ENCODE results near the gene PGAP1. TPM values are rescaled to one million over a fixed set of nuclear protein-coding genes. Genes with fewer than 3 reads are reported as not detected.

The PGAP1 gene
- total RNA-seq, 1 experiment from 2014 or later, result 7.4 TPM

GRCh38 chr2:196873511-196873910 is 53.0 kb downstream of the PGAP1 start:
- Mint-ChIP-seq H3K4me3 (ENCODE audit: unreplicated experiment) (no peak overlapping the region), H3K27ac (ENCODE audit: low read depth, unreplicated experiment) (no peak overlapping the region), H3K9me3 (ENCODE audit: unreplicated experiment) (no peaks in the 10 kb centered on the region), H3K27me3 (ENCODE audit: insufficient read depth, unreplicated experiment) (no peaks in the 10 kb centered on the region), H3K4me1 (ENCODE audit: insufficient read depth, unreplicated experiment) (no peaks in the 10 kb centered on the region), H3K36me3 (ENCODE audit: insufficient read depth, unreplicated experiment) (peaks cover 12% of the 10 kb centered on the region)
- ChIA-PET CTCF (interaction anchor here (1.1 kb wide), 1 partner anchor 10 kb away, joined by 4 read pairs; no protein-coding TSS in a partner anchor), POLR2A (interaction anchor here (0.6 kb wide), 1 partner anchor 22 kb away, joined by 3 read pairs; no protein-coding TSS in a partner anchor)
- BruUV-seq (replicated peaks), result no TSS peak
- intact Hi-C loops (cut with micrococcal nuclease), result no loop called here
- TF ChIP-seq CTCF (IDR thresholded peaks at IDR 0.05; ENCODE audit: unreplicated experiment), result no peak
- no peak for DNase-seq (ENCODE audit: unreplicated experiment)

GRCh38 chr2:196854629-196855028 is 71.9 kb downstream of the PGAP1 start:
- peaks cover 9% of the 10 kb centered on the region for H3K9me3 Mint-ChIP-seq (ENCODE audit: unreplicated experiment)
- H3K36me3 Mint-ChIP-seq (ENCODE audit: insufficient read depth, unreplicated experiment), result peaks cover 12% of the 10 kb centered on the region
- ChIA-PET CTCF (interaction anchor here (0.6 to 0.7 kb wide), 2 partner anchors 16 to 262 kb away, joined by 3 read pairs; no protein-coding TSS in a partner anchor), POLR2A (no interaction called here)
- peaks cover 6% of the 10 kb centered on the region for H3K4me1 Mint-ChIP-seq (ENCODE audit: insufficient read depth, unreplicated experiment)
- TF ChIP-seq CTCF (IDR thresholded peaks at IDR 0.05; ENCODE audit: unreplicated experiment), result no peak
- DNase-seq (ENCODE audit: unreplicated experiment), result no peak
- no peak overlapping the region for H3K27ac Mint-ChIP-seq (ENCODE audit: low read depth, unreplicated experiment)
- intact Hi-C loops (cut with micrococcal nuclease), result loop anchor here (5.0 to 10.0 kb wide), 4 partner anchors 73 to 923 kb away; partner anchors contain the start of gene PGAP1
- no peaks in the 10 kb centered on the region for H3K27me3 Mint-ChIP-seq (ENCODE audit: insufficient read depth, unreplicated experiment)
- H3K4me3 Mint-ChIP-seq (ENCODE audit: unreplicated experiment), result no peak overlapping the region
- no TSS peak for BruUV-seq (replicated peaks)

GRCh38 chr2:196853301-196854087 is 73.0 kb downstream of the PGAP1 start:
- H3K36me3 Mint-ChIP-seq (ENCODE audit: insufficient read depth, unreplicated experiment), result peaks cover 2% of the 10 kb centered on the region
- BruUV-seq (replicated peaks), result no TSS peak
- intact Hi-C loops (cut with micrococcal nuclease), result loop anchor here (5.0 to 10.0 kb wide), 4 partner anchors 74 to 924 kb away; partner anchors contain the start of gene PGAP1
- peak overlapping the region; percentile 26 for H3K27ac Mint-ChIP-seq (ENCODE audit: low read depth, unreplicated experiment)
- H3K4me3 Mint-ChIP-seq (ENCODE audit: unreplicated experiment), result no peak overlapping the region
- ChIA-PET POLR2A (interaction anchor here (0.7 kb wide), 1 partner anchor 34 kb away, joined by 3 read pairs; no protein-coding TSS in a partner anchor), CTCF (interaction anchor here (0.8 kb wide), 1 partner anchor 556 kb away, joined by 3 read pairs; no protein-coding TSS in a partner anchor)
- TF ChIP-seq CTCF (IDR thresholded peaks at IDR 0.05; ENCODE audit: unreplicated experiment), result no peak
- peaks cover 6% of the 10 kb centered on the region for H3K4me1 Mint-ChIP-seq (ENCODE audit: insufficient read depth, unreplicated experiment)
- H3K27me3 Mint-ChIP-seq (ENCODE audit: insufficient read depth, unreplicated experiment), result no peaks in the 10 kb centered on the region
- peaks cover 4% of the 10 kb centered on the region for H3K9me3 Mint-ChIP-seq (ENCODE audit: unreplicated experiment)
- no peak for DNase-seq (ENCODE audit: unreplicated experiment)

- no peaks in the 10 kb centered on the region for H3K27me3 Mint-ChIP-seq (ENCODE audit: insufficient read depth, unreplicated experiment)
- H3K36me3 Mint-ChIP-seq (ENCODE audit: insufficient read depth, unreplicated experiment), result peaks cover 9% of the 10 kb centered on the region
- no peak for TF ChIP-seq CTCF (IDR thresholded peaks at IDR 0.05; ENCODE audit: unreplicated experiment)
- CTCF ChIA-PET, result no interaction called here
- no peak overlapping the region for H3K4me3 Mint-ChIP-seq (ENCODE audit: unreplicated experiment)
- intact Hi-C loops (cut with micrococcal nuclease), result loop anchor here (2.0 to 10.0 kb wide), 6 partner anchors 76 to 926 kb away; partner anchors contain the start of gene PGAP1
- no TSS peak for BruUV-seq (replicated peaks)
- H3K9me3 Mint-ChIP-seq (ENCODE audit: unreplicated experiment), result no peaks in the 10 kb centered on the region
- DNase-seq (ENCODE audit: unreplicated experiment), result no peak
- peaks cover 6% of the 10 kb centered on the region for H3K4me1 Mint-ChIP-seq (ENCODE audit: insufficient read depth, unreplicated experiment)
- POLR2A ChIA-PET, result no interaction called here
- H3K27ac Mint-ChIP-seq (ENCODE audit: low read depth, unreplicated experiment), result no peak overlapping the region
Measured at GRCh38 chr2:196851088-196851487, 75.4 kb downstream of the PGAP1 start.

Data from MCF 10A (cell line).